ENCODE measurements around the gene ANK3.

ANK3 gene

DNA sequence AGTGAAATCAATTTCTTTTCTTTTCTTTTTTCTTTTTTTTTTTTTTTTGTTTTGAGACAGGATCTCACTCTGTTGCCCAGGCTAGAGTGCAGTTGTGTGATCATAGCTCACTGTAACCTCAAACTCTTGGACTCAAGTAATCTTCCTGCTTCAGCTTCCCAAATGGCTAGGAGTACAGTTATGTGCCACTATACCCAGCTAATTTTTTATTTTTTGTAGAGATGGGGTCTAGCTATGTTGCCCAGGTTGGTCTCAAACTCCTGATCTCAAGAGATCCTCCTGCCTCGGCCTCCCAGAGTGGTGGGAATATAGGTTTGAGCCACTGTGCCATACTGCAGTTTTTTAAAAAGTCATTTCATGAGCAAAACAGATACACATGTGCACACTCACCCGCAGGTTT lies 79.8 kb downstream of the ANK3 start:
- no peak overlapping the region for H3K4me3 ChIP-seq (ENCODE audit: low read depth, low read length)
- DNase-seq = no peak
- H3K36me3 ChIP-seq = no peaks in the 10 kb centered on the region
- H3K27me3 ChIP-seq (ENCODE audit: insufficient read depth, low read depth, severe bottlenecking) = no peaks in the 10 kb centered on the region
- no peak overlapping the region for H3K27ac ChIP-seq
- H3K9me3 ChIP-seq (ENCODE audit: severe bottlenecking) = no peaks in the 10 kb centered on the region
- TF ChIP-seq, protein P1, sequence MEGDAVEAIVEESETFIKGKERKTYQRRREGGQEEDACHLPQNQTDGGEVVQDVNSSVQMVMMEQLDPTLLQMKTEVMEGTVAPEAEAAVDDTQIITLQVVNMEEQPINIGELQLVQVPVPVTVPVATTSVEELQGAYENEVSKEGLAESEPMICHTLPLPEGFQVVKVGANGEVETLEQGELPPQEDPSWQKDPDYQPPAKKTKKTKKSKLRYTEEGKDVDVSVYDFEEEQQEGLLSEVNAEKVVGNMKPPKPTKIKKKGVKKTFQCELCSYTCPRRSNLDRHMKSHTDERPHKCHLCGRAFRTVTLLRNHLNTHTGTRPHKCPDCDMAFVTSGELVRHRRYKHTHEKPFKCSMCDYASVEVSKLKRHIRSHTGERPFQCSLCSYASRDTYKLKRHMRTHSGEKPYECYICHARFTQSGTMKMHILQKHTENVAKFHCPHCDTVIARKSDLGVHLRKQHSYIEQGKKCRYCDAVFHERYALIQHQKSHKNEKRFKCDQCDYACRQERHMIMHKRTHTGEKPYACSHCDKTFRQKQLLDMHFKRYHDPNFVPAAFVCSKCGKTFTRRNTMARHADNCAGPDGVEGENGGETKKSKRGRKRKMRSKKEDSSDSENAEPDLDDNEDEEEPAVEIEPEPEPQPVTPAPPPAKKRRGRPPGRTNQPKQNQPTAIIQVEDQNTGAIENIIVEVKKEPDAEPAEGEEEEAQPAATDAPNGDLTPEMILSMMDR (IDR thresholded peaks at IDR 0.05; ENCODE audit: low read depth, low read length) = no peak

DNA sequence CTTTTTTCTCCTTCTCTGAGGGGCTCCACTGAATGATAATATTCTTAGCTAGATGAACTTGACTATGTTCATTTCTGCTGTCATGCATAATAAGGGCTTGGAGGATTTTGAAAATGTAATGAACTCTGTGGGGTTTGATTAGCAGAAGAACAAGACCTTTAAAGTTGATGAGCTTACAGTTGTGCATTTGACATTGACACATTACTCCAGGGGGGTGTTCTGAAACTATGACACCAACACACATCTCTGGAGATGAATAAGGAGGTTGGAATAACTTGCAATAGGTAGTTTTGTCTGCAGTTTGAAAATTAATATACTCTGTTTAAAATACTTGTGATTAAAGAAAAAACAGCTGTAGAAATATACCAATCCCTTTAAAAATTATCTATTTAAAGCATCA lies 80.3 kb downstream of the ANK3 start:
- no peak overlapping the region for H3K27ac ChIP-seq
- TF ChIP-seq, protein P1 (IDR thresholded peaks at IDR 0.05; ENCODE audit: low read depth, low read length) = no peak
- no peaks in the 10 kb centered on the region for H3K36me3 ChIP-seq
- H3K27me3 ChIP-seq (ENCODE audit: insufficient read depth, low read depth, severe bottlenecking) = no peaks in the 10 kb centered on the region
- no peak overlapping the region for H3K4me3 ChIP-seq (ENCODE audit: low read depth, low read length)
- no peaks in the 10 kb centered on the region for H3K9me3 ChIP-seq (ENCODE audit: severe bottlenecking)
- no peak for DNase-seq

DNA sequence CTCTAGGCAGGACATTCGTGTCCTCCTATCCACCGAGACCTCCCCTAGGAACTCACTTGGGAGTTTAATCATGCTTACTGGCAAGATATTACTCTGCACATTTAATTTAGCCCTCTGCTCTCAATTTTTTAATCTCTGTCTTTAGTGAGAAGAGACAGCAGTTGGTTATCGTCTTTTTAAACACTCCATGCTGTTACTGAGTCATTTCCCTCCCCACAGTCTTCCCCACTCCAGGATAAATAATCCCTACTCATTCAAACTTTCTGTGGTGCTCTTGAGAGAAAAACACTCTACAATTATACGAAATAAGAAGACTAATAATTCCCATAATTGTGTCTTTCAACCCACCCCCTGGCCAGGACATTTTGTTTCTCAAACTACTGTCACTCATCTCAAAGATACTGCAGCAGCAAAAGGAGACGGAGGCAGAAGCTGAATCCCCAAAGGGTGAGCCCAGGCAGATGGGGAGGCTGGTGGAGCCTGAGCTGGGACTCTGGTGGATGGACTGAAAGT lies 84.2 kb downstream of the ANK3 start:
- no peak overlapping the region for H3K27ac ChIP-seq
- DNase-seq = no peak
- H3K4me3 ChIP-seq (ENCODE audit: low read depth, low read length) = no peak overlapping the region
- TF ChIP-seq, protein P1 (IDR thresholded peaks at IDR 0.05; ENCODE audit: low read depth, low read length) = no peak
- no peaks in the 10 kb centered on the region for H3K9me3 ChIP-seq (ENCODE audit: severe bottlenecking)
- no peaks in the 10 kb centered on the region for H3K27me3 ChIP-seq (ENCODE audit: insufficient read depth, low read depth, severe bottlenecking)
- no peaks in the 10 kb centered on the region for H3K36me3 ChIP-seq

DNA sequence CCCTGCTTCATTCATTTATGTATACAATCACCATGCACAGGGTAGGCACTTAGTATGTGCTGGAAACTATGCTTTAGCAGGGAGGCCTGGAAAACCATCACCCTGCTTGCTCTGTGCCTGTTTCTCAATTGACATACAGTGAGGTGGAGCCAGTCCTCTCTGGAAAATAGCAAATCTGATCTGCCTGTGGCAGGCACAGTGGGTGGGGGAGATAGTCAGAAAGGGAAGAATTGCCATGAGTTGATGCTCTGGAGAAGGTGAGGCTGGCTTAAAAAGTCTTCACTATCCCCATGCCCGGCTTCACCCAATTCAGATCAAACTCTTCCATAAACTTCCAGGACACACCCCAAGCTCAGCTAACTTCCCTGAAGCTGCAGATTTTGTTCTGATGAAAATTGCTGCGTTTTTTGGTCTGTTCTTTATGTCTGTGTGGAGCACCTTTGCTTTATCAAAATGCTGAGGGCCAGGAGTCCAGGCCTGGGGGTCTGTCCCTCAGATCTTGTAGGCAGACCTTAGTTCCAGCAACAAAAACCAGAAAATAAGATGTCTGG lies 84.8 kb downstream of the ANK3 start:
- Histone ChIP-seq H3K27me3 (ENCODE audit: insufficient read depth, low read depth, severe bottlenecking) (no peaks in the 10 kb centered on the region), H3K36me3 (no peaks in the 10 kb centered on the region), H3K27ac (no peak overlapping the region), H3K9me3 (ENCODE audit: severe bottlenecking) (no peaks in the 10 kb centered on the region), H3K4me3 (ENCODE audit: low read depth, low read length) (no peak overlapping the region)
- TF ChIP-seq, protein P1 (IDR thresholded peaks at IDR 0.05; ENCODE audit: low read depth, low read length) = no peak
- DNase-seq = no peak

DNA sequence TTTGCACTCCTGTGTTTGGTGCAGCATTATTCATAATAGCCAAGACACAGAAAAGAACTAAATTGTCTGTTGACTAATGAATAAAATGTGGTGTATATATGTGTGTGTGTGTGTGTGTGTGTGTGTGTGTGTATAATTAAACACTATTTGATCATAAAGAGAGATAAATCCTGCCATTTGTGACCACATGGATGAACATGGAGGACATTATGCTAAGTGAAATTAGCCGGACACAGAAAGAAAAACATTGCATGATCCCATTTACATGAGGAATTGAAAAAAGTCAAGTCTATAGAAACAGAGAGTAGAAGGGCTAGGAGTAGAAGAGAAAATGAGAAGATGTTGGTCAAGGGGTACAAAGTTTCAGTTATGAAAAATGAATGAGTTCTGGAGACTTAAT lies 85.9 kb downstream of the ANK3 start:
- no peak for DNase-seq
- TF ChIP-seq, protein P1 (IDR thresholded peaks at IDR 0.05; ENCODE audit: low read depth, low read length) = no peak
- no peaks in the 10 kb centered on the region for H3K36me3 ChIP-seq
- no peaks in the 10 kb centered on the region for H3K9me3 ChIP-seq (ENCODE audit: severe bottlenecking)
- no peak overlapping the region for H3K4me3 ChIP-seq (ENCODE audit: low read depth, low read length)
- H3K27ac ChIP-seq = no peak overlapping the region
- H3K27me3 ChIP-seq (ENCODE audit: insufficient read depth, low read depth, severe bottlenecking) = no peaks in the 10 kb centered on the region

Data from WERI-Rb-1 (cell line).